ENCODE results near the gene ZNF689.
"Not testable (repeated sequence)": the region's sequence is repeated elsewhere in the genome, so short reads cannot be mapped to it uniquely, and the experiment has no call there.

ZNF689 gene

GRCh38 chr16:30600215-30600614 is 10.0 kb downstream of the ZNF689 start:
- no peak for DNase-seq (ENCODE audit: low read depth)

- no peak for DNase-seq (ENCODE audit: low read depth)
Measured at GRCh38 chr16:30592871-30593270, 17.3 kb downstream of the ZNF689 start.

GRCh38 chr16:30590869-30591268 is 19.3 kb downstream of the ZNF689 start:
- not testable (repeated sequence) for DNase-seq (ENCODE audit: low read depth)

- DNase-seq (ENCODE audit: low read depth): not testable (repeated sequence)
Measured at GRCh38 chr16:30589582-30589981, 20.6 kb downstream of the ZNF689 start.

GRCh38 chr16:30588651-30589050 is 21.5 kb downstream of the ZNF689 start:
- no peak for DNase-seq (ENCODE audit: low read depth)

- DNase-seq (ENCODE audit: low read depth): peak; percentile 83
Measured at GRCh38 chr16:30585400-30586191, 24.6 kb downstream of the ZNF689 start, which contains the start of gene ZNF785. ZNF785 (minus strand) TSS chr16:30585697; CDS start chr16:30585611, 86 bp downstream.

GRCh38 chr16:30585022-30585399 is 25.2 kb downstream of the ZNF689 start:
- DNase-seq (ENCODE audit: low read depth): no peak

- no peak for DNase-seq (ENCODE audit: low read depth)
Measured at GRCh38 chr16:30582611-30583340, 27.4 kb downstream of the ZNF689 start.

- no peak for DNase-seq (ENCODE audit: low read depth)
Measured at GRCh38 chr16:30581457-30581856, 28.7 kb downstream of the ZNF689 start.

GRCh38 chr16:30574678-30575077 is 35.5 kb downstream of the ZNF689 start:
- DNase-seq (ENCODE audit: low read depth): no peak

GRCh38 chr16:30571445-30572322 is 38.5 kb downstream of the ZNF689 start, which contains the start of gene ZNF688:
ZNF688 (minus strand) TSS chr16:30571714; CDS start chr16:30571629, 85 bp downstream.
- peak; percentile 88 for DNase-seq (ENCODE audit: low read depth)

- DNase-seq (ENCODE audit: low read depth): no peak
Measured at GRCh38 chr16:30570636-30571444, 39.3 kb downstream of the ZNF689 start.

GRCh38 chr16:30569746-30570635 is 40.2 kb downstream of the ZNF689 start:
- DNase-seq (ENCODE audit: low read depth): no peak

GRCh38 chr16:30569281-30569680 is 40.9 kb downstream of the ZNF689 start:
- DNase-seq (ENCODE audit: low read depth): no peak

GRCh38 chr16:30567991-30568638 is 42.1 kb downstream of the ZNF689 start:
- DNase-seq (ENCODE audit: low read depth): no peak

GRCh38 chr16:30567160-30567990 is 42.8 kb downstream of the ZNF689 start:
- DNase-seq (ENCODE audit: low read depth): no peak

- DNase-seq (ENCODE audit: low read depth): no peak
Measured at GRCh38 chr16:30566531-30566930, 43.7 kb downstream of the ZNF689 start.

- DNase-seq (ENCODE audit: low read depth): no peak
Measured at GRCh38 chr16:30565984-30566383, 44.2 kb downstream of the ZNF689 start.

- DNase-seq (ENCODE audit: low read depth): no peak
Measured at GRCh38 chr16:30565526-30565925, 44.7 kb downstream of the ZNF689 start.

Data from activated T-helper 1 cell treated with Interleukin-2 at 50 U/mL for 16 hours (primary cell).